Measurements from ENCODE around the gene CCDC167.

DNA sequence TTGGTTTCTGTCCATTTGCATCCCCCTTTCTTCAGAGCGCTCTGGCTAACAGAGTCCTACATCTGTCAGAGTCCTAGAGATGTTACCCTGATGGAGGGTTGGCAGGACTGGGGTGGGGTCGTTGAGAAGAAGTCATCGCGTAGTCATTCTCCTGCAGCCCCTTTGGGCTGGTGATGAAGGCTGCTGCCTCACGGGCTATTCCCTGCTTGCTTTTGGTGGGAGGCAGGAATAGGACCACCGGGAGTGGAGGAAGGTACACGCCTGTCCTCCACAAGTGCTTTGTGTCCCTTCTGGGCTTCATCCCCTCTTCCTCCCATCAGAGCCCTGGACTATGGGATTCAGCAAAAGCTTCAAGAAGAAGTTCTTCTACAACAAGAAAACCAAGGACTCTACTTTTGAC, 20.9 kb downstream of the CCDC167 start:
- TF ChIP-seq, protein P1, sequence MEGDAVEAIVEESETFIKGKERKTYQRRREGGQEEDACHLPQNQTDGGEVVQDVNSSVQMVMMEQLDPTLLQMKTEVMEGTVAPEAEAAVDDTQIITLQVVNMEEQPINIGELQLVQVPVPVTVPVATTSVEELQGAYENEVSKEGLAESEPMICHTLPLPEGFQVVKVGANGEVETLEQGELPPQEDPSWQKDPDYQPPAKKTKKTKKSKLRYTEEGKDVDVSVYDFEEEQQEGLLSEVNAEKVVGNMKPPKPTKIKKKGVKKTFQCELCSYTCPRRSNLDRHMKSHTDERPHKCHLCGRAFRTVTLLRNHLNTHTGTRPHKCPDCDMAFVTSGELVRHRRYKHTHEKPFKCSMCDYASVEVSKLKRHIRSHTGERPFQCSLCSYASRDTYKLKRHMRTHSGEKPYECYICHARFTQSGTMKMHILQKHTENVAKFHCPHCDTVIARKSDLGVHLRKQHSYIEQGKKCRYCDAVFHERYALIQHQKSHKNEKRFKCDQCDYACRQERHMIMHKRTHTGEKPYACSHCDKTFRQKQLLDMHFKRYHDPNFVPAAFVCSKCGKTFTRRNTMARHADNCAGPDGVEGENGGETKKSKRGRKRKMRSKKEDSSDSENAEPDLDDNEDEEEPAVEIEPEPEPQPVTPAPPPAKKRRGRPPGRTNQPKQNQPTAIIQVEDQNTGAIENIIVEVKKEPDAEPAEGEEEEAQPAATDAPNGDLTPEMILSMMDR (conservative IDR thresholded peaks at IDR 0.05; ENCODE audit: low read length) = no peak
- no peak for TF ChIP-seq EZH2phosphoT487 (IDR thresholded peaks at IDR 0.05; ENCODE audit: borderline replicate concordance, low read depth, low read length)

All from OCI-LY7 (cell line).